GM19238 (cell line): Measurements from ENCODE around the gene PDILT.
"Not testable (repeated sequence)": the region's sequence is repeated elsewhere in the genome, so short reads cannot be mapped to it uniquely, and the experiment has no call there.

Experiments
- DNase-seq: peaks from one replicate; pipeline ENCODE4 v3.0.0; 2011; ENCODE audit warnings: low spot score; ENCODE audit not compliant: insufficient read length

PDILT gene

DNA sequence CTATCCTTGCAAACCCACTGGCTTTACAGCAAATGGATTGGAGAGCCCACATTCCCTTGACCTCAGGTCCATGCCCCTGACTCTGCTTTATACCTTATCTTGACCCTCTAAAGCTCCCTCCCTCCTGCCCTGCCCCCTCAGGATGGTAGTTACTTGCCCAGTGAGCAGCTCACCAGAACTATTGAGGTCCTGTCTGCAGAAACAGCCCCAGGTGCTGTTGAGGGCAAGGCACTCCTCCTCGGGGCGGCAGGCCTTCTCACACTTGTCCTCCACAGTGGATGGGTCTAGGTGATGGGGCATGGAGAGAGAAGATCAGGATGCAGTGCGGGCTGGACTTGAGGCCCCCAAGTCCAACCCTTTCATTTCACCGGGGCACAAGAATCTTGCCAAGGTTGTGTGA is 81.8 kb downstream of the PDILT start:
- no peak for DNase-seq

DNA sequence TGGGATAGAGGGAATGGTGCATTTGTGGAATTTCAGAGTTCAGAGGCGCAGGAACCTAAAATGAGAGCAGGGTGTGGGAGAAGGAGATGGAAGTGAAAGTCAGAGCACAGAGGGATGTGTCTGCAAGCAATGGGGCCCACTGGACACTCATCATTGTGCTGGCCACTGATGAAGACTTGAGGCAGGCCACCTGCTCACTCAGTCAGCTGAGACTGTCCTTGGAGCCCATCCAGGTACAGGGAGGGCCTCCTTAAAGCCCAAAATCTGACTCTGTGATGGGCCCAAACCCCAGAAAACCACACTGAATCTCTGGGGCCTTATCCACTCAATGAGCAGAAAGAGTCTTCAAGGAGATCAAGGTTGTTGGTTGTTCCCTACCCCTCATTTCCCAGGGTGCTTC is 82.9 kb downstream of the PDILT start:
- no peak for DNase-seq

DNA sequence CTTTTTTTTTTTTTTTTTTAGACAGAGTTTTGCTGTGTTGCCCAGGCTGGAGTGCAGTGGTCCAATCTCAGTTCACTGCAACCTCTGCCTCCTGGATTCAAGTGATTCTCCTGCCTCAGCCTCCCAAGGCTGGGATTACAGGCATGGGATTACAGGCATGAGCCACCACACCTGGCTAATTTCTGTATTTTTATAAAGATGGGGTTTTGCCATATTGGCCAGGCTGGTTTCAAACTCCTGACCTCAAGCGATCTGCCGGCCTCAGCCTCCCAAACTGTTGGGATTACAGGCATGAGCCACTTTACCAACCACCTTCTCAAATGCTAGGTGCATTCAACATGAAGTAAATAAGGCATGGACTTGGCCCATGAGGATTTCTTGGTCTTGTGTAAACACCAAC is 83.5 kb downstream of the PDILT start:
- DNase-seq, result not testable (repeated sequence)

DNA sequence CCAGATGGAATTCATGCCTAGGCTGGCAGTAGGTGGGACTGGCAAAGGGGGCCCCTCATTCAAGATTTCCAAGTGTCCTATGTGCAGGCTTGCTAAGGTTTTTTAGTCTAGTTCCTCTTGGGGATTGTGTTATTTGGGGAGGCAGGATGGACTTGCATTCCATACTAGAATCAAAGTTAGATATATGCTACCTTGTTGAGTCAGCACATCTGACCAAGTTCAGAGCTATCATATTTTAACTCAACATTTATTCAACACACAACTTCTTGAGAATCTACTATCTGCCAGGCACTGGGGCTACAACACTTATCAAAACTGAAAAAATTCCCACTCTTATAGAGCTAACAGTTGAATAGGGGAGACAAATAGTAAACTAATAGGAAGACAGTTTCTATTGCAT is 83.9 kb downstream of the PDILT start:
- DNase-seq, result no peak

DNA sequence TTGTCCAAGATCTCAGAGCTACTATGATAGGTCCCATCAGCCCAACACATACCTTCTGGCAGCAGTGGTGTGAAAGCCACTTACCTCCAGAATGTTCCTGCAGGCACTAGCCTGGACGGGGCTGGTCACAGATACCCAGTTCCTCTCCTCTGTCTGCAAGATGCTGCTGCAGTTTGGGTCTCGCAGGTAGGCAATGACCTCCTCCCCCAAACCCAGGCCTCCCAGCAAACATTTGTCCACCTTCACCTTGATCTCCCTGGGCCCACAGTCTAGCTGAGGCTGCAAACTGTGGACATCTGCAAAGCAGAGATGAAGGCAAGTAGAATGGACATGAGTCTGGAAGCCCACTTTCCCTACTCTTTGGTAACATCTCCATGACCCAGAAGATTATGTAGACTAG is 84.4 kb downstream of the PDILT start:
- DNase-seq, result no peak

DNA sequence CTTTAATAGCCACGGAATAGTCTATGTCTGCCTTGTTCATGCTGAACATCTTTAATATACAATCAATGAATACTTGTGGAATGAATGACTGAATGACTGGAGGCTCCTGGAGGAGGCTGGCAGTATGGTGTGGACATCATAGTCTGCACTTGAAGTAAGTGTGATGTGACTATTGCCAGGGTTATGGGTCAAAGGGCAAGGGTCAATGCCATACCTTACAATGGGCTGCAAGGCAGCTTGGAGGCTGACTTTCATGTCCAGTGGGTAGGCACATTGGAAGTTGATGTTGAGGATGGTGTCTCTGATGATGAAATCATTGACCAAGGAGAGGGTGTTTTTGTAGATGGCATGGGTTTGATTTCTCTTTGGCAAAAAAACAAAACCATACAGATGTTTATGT is 85.1 kb downstream of the PDILT start:
- no peak for DNase-seq

DNA sequence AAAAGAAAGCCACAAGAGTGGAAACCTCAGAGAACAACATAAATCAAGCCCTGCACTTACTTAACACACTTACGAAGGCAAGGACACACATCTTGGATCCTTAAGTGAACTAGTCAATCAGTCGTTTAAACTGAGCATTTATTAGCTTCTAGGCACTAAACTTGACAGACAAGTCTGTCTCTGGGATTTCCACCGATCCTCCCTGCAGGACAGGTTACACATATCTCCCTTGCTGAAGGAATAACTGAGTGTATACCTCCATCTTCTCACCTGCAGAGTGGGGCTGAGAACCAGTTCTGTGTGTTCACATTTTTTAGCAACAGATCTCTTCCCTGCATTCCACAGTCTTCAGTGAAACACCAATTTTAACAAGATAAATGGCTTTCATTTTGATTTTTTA is 86.1 kb downstream of the PDILT start:
- no peak for DNase-seq

DNA sequence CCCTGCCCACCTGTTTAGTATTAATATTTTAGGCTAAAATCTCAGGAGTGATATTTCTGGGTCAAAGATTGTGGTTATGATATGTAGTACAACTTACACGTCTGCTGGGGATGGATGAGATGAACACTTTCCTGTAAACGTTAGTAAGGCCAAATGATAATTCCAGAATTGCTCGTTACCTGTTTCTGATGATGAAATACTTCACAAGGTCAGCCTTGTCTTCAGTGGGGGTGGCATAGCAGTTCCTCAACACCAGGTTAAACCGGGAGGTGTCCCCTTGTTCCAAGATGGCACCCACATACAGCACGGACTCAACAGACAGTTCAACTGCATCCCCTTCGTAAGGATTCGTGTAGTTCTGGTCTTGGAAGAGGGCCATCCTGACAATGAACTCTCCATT is 86.5 kb downstream of the PDILT start:
- DNase-seq, result no peak

DNA sequence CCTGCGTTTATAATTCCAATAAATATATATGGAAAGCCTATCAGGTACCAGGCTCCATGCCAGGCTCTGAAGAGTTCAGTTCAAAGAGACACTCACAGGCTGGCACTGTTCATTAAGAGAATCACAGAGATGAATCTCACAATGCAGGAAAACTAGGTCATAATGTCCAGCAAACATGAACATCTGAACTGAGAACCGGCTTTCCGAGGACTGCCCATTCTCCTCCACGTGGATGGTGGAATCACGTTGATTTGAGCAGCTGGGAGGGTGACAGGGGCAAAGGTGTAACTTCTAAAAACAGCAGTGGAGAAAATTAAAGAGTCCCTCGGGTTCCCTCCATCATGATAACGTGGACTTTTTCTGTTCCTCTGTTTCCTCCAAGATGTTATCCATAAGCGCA is 87.4 kb downstream of the PDILT start:
- DNase-seq, result no peak

DNA sequence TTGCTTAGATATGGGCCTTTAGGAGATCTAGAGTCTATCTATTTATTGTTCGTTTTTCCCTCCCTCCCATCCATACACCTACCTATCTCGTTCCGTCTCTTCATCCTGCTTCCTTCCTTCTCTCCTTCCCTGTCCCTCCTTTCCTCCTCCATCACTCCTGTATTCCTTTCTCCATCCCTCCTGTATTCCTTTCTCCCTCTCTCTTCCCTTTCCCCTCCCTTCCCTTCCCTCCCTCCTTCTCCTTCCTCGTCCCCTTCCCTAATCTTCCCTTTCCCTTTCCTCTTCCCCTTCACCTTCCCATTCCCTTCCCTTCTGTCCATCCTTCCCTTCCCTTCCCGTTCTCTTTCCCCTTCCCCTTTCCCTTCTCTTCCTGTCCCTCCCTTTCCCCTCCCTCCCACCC is 87.8 kb downstream of the PDILT start:
- no peak for DNase-seq

DNA sequence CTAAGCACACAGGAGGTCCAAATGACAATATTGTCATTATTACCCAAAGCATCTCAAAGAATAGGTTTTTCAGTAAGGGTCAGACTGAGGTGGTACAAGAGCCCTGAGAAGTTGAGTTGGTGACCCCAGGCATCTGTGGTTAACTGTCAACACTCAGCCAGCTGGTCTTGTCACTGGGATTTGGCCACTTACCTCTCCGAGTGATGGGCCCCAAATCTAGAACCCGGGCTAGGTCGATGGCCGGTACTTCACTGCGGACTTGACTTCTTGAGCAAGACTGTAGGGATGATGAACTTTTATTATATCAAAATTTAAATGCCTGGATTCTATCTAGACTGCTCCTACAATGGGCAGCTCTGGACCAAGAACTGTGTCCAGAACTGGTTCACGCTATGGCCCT is 88.8 kb downstream of the PDILT start:
- no peak for DNase-seq

DNA sequence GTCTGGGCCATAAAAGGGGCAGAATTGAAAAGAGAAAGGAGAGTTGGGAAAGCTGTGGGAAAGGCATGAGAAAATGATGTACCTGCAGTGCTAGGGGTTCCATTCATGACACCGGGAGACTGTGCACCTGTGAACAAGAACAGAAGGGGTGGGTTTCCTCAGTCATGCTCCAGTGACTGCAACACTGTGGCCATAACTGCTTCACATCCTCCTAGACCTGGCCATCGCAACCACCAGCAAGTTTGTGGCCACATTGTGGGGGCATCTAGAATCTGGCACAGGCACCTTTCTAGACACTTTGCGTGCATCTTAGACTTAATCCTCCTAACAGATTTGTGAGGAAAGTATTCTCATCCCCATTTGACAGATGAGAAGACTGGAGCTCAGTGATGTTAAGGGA is 90.0 kb downstream of the PDILT start:
- DNase-seq, result no peak

DNA sequence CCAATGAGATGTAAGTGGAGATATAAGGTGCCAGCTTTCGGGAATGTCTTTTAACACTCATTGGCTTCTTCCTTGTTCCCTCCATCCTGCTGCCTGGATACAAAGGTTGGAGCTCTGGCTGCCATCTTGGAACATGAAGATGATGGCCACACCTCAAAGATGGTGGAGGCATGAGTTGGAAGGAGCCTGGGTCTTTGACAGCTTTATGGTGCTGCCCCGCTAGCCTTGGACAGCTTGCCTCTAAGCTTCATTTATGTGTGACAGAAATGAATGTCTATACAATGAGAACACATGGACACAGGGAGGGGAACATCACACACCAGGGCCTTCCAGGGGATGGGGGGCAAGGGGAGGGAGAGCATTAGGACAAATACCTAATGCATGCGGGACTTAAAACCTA is 90.8 kb downstream of the PDILT start:
- no peak for DNase-seq

DNA sequence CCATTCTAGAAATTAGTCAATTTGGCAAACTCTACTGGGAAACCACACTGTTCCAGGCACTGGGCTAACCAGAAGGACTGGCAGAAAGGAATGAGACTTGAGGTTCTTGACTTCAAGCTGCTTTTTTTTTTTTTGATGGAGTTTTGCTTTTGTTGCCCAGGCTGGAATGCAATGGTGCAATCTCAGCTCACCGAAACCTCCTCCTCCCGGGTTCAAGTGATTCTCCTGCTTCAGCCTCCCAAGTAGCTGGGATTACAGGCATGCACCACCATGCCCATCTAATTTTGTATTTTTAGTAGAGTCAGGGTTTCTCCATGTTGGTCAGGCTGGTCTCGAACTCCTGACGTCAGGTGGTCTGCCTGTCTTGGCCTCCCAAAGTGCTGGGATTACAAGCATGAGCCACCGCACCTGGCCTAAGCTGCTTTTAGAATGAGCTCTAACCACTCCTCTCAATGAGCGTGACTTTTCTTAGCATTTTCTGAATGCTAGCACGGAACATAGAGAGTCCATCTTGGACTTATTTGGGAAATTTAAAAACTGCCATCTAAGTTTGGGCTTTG is 91.9 kb downstream of the PDILT start:
- DNase-seq, result not testable (repeated sequence)

DNA sequence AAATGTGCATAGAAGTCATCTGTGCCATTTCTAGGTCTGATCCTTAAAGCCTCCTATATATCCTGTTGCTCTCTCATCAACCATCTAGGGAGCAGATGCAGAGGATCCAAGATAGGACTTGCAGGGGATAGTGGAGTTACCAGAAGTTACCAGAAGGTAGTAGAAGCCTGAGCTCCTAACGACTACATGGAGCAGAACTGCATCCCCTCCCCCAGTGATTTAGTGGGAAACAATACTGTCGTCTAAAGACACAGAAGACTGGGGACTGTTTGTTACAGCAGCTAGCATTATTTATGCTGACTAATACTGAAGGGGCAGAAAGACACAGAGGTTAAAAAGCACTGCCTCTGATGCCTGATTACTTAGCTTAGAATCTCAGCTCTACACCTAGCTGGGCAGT is 93.0 kb downstream of the PDILT start:
- DNase-seq, result no peak

DNA sequence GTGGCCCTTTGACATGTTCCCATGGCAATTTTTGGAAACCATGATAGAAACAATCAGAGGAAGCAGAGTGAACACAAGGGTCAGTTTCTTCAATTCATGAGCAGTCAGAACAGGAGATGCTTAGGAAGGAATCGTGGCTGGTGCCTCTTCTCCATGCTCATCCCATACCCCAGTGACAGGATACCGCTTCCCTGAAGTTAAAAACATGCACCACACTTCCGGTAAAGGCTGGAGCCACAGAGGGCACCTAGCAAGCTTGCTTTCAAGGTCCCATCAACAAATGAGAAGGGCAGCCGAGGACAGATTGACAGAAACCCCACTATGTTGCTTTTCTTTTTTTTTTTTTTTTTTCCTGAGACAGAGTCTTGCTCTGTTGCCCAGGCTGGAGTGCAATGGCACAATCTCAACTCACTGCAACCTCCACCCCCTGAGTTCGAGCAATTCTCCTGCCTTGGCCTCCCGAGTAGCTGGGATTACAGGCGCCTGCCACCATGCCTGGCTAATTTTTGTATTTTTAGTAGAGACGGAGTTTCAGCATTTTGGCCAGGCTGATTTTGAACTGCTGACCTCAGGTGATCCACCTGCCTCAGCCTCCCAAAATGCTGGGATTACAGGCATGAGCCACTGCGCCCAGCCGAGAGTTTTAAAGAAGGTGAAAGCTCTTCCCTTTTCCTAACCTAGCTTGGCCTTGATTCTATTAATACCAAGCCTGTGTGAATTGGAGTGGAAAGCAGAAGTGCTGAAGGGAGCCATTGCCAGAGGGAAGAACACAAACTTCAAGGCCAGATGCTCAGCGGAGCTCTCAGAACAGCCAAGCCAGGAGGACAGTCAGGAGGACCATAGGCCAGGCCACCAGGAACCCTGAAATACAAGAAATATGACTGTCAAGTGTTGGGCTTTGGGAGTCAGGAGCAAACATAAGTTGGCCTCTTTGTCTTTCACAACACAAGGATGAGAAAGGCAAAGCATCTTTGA is 93.8 kb downstream of the PDILT start:
- DNase-seq, result no peak

DNA sequence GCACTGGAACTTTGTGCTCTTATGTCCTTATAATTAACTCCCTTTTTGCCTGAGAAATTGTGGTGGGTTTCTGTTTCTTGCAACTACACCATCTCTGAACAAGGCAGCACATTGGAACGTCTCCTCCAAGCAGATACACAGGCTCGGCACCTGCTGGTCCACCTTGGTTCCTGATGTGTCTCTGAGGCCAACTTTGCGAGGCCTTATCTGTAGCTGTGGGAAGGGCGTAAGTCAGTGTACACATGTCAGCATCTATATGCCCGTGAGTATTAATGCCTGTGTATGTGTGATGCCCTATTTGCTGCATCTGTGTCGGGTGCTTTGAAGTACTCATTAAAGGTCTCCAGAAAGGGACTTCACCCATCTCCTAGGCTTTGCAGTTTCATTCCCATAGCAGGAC is 94.8 kb downstream of the PDILT start:
- no peak for DNase-seq
